ENCODE measurements around the gene SMIM43.

Gene SMIM43

GRCh38 chr4:121790976-121791375 lies 26.0 kb upstream of the SMIM43 start:
- H3K4me1 ChIP-seq (ENCODE audit: insufficient read depth, poor library complexity, severe bottlenecking): peaks cover 14% of the 10 kb centered on the region
- peak overlapping the region; percentile 74 for H3K27ac ChIP-seq (ENCODE audit: poor library complexity, severe bottlenecking)
- no peaks in the 10 kb centered on the region for H3K9me3 ChIP-seq (ENCODE audit: severe bottlenecking)
- DNase-seq (ENCODE audit: low spot score) (no peak), ATAC-seq (ENCODE audit: low read depth) (no peak)
- no peaks in the 10 kb centered on the region for H3K36me3 ChIP-seq (ENCODE audit: low read depth)
- no peaks in the 10 kb centered on the region for H3K27me3 ChIP-seq (ENCODE audit: insufficient read depth, poor library complexity, severe bottlenecking)
- no peak for TF ChIP-seq CTCF (IDR thresholded peaks at IDR 0.05; ENCODE audit: poor library complexity, severe bottlenecking)
- no peak overlapping the region for H3K4me3 ChIP-seq (ENCODE audit: severe bottlenecking)

- H3K9me3 ChIP-seq (ENCODE audit: severe bottlenecking): no peaks in the 10 kb centered on the region
- H3K4me3 ChIP-seq (ENCODE audit: severe bottlenecking): no peak overlapping the region
- peak; percentile 78 for ATAC-seq (ENCODE audit: low read depth)
- H3K27me3 ChIP-seq (ENCODE audit: insufficient read depth, poor library complexity, severe bottlenecking): no peaks in the 10 kb centered on the region
- no peaks in the 10 kb centered on the region for H3K36me3 ChIP-seq (ENCODE audit: low read depth)
- peaks cover 20% of the 10 kb centered on the region for H3K4me1 ChIP-seq (ENCODE audit: insufficient read depth, poor library complexity, severe bottlenecking)
- H3K27ac ChIP-seq (ENCODE audit: poor library complexity, severe bottlenecking): peak overlapping the region; percentile 74
- DNase-seq (ENCODE audit: low spot score): no peak
- no peak for TF ChIP-seq CTCF (IDR thresholded peaks at IDR 0.05; ENCODE audit: poor library complexity, severe bottlenecking)
Observed at GRCh38 chr4:121789960-121790829, 25.2 kb upstream of the SMIM43 start.

GRCh38 chr4:121789455-121789854 lies 24.5 kb upstream of the SMIM43 start:
- DNase-seq (ENCODE audit: low spot score): no peak
- Histone ChIP-seq H3K4me1 (ENCODE audit: insufficient read depth, poor library complexity, severe bottlenecking) (peaks cover 28% of the 10 kb centered on the region), H3K27me3 (ENCODE audit: insufficient read depth, poor library complexity, severe bottlenecking) (no peaks in the 10 kb centered on the region), H3K27ac (ENCODE audit: poor library complexity, severe bottlenecking) (peak overlapping the region; percentile 74), H3K4me3 (ENCODE audit: severe bottlenecking) (no peak overlapping the region), H3K36me3 (ENCODE audit: low read depth) (no peaks in the 10 kb centered on the region), H3K9me3 (ENCODE audit: severe bottlenecking) (no peaks in the 10 kb centered on the region)
- no peak for TF ChIP-seq CTCF (IDR thresholded peaks at IDR 0.05; ENCODE audit: poor library complexity, severe bottlenecking)
- no peak for ATAC-seq (ENCODE audit: low read depth)

GRCh38 chr4:121788896-121789295 lies 23.9 kb upstream of the SMIM43 start:
- no peak for ATAC-seq (ENCODE audit: low read depth)

More at GRCh38 chr4:121788896-121789295, 23.9 kb upstream of the SMIM43 start:
- Histone ChIP-seq H3K4me3 (ENCODE audit: severe bottlenecking) (no peak overlapping the region), H3K4me1 (ENCODE audit: insufficient read depth, poor library complexity, severe bottlenecking) (peaks cover 28% of the 10 kb centered on the region), H3K27ac (ENCODE audit: poor library complexity, severe bottlenecking) (peak overlapping the region; percentile 74), H3K27me3 (ENCODE audit: insufficient read depth, poor library complexity, severe bottlenecking) (no peaks in the 10 kb centered on the region), H3K36me3 (ENCODE audit: low read depth) (no peaks in the 10 kb centered on the region), H3K9me3 (ENCODE audit: severe bottlenecking) (no peaks in the 10 kb centered on the region)
- DNase-seq (ENCODE audit: low spot score): no peak
- no peak for TF ChIP-seq CTCF (IDR thresholded peaks at IDR 0.05; ENCODE audit: poor library complexity, severe bottlenecking)

Measured in RWPE2 (cell line).